Measurements from ENCODE around the gene RTN4R. TPM values are rescaled to one million over a fixed set of nuclear protein-coding genes. Genes with fewer than 3 reads are reported as not detected.

Gene RTN4R
- total and polyA plus RNA-seq, 7 donors, result 0.36 to 4.3 (median 0.83) TPM; not detected in 2

- Histone ChIP-seq H3K27me3 (no peaks in the 10 kb centered on the region), H3K4me3 (no peak overlapping the region), H3K9me3 (no peaks in the 10 kb centered on the region), H3K4me1 (peaks cover 0 to 5% (median 2%) of the 10 kb centered on the region in 4 donors), H3K36me3 (no peaks in the 10 kb centered on the region), H3K27ac (no peak overlapping the region)
- intact Hi-C loops (cut with DNase I), result no loop called here
- DNase-seq, result no peak
- TF ChIP-seq POLR2A (IDR thresholded peaks at IDR 0.05), result no peak
- TF ChIP-seq EP300 (IDR thresholded peaks at IDR 0.05), result no peak
- TF ChIP-seq CTCF (IDR thresholded peaks at IDR 0.05), result no peak
- no peak for TF ChIP-seq POLR2AphosphoS5 (IDR thresholded peaks at IDR 0.05)
- WGBS, 2 donors, result 85 to 89% methylated on average over 3 of the region's 3 CpGs
Measured at GRCh38 chr22:20224256-20224626, 43.9 kb downstream of the RTN4R start.

GRCh38 chr22:20223421-20224255 is 44.5 kb downstream of the RTN4R start:
- intact Hi-C loops (cut with DNase I), result no loop called here
- Histone ChIP-seq H3K27me3 (no peaks in the 10 kb centered on the region), H3K4me1 (peaks cover 0 to 5% (median 2%) of the 10 kb centered on the region in 4 donors), H3K9me3 (no peaks in the 10 kb centered on the region), H3K27ac (no peak overlapping the region), H3K36me3 (no peaks in the 10 kb centered on the region), H3K4me3 (no peak overlapping the region)
- 84 to 88% methylated on average over 29 of the region's 29 CpGs for WGBS, 2 donors
- no peak for DNase-seq
- TF ChIP-seq EP300 (IDR thresholded peaks at IDR 0.05), result no peak
- TF ChIP-seq CTCF (IDR thresholded peaks at IDR 0.05), result no peak
- no peak for TF ChIP-seq POLR2AphosphoS5 (IDR thresholded peaks at IDR 0.05)
- TF ChIP-seq POLR2A (IDR thresholded peaks at IDR 0.05), result no peak

GRCh38 chr22:20222764-20223420 is 45.2 kb downstream of the RTN4R start:
- Histone ChIP-seq H3K4me3 (no peak overlapping the region), H3K4me1 (peaks cover 0 to 5% (median 2%) of the 10 kb centered on the region in 4 donors), H3K27ac (no peak overlapping the region), H3K9me3 (no peaks in the 10 kb centered on the region), H3K36me3 (no peaks in the 10 kb centered on the region), H3K27me3 (no peaks in the 10 kb centered on the region)
- TF ChIP-seq POLR2A (IDR thresholded peaks at IDR 0.05), result no peak
- no peak for TF ChIP-seq EP300 (IDR thresholded peaks at IDR 0.05)
- no peak for TF ChIP-seq CTCF (IDR thresholded peaks at IDR 0.05)
- no peak for TF ChIP-seq POLR2AphosphoS5 (IDR thresholded peaks at IDR 0.05)
- 82 to 90% methylated on average over 7 of the region's 7 CpGs for WGBS, 2 donors
- intact Hi-C loops (cut with DNase I), result no loop called here
- no peak for DNase-seq

GRCh38 chr22:20221421-20222340 is 46.4 kb downstream of the RTN4R start:
- no peaks in the 10 kb centered on the region for H3K9me3 ChIP-seq
- intact Hi-C loops (cut with DNase I), result no loop called here
- DNase-seq, result no peak
- no peaks in the 10 kb centered on the region for H3K36me3 ChIP-seq
- peaks cover 0 to 5% (median 2%) of the 10 kb centered on the region in 4 donors for H3K4me1 ChIP-seq
- H3K27me3 ChIP-seq, result no peaks in the 10 kb centered on the region
- no peak overlapping the region for H3K4me3 ChIP-seq
- no peak overlapping the region for H3K27ac ChIP-seq
- WGBS, 2 donors, result 60 to 79% methylated on average over 17 of the region's 17 CpGs
- TF ChIP-seq POLR2A (IDR thresholded peaks at IDR 0.05) (no peak), CTCF (IDR thresholded peaks at IDR 0.05) (no peak), POLR2AphosphoS5 (IDR thresholded peaks at IDR 0.05) (no peak), EP300 (IDR thresholded peaks at IDR 0.05) (no peak)
